Activated T-cell treated with anti-CD3 and anti-CD28 coated beads, Interleukin-2, amount 50 U/mL, for 72 hours (primary cell): ENCODE measurements around the gene TMEM267. TPM values are rescaled to one million over a fixed set of nuclear protein-coding genes. Genes with fewer than 3 reads are reported as not detected.
"Not testable (repeated sequence)": the region's sequence is repeated elsewhere in the genome, so short reads cannot be mapped to it uniquely, and the experiment has no call there.

Source experiments
- ATAC-seq, 2 donors: fragments of 150-1000 bp; cut with Tn5 transposase; replicated peaks in 1 of 2; 2 replicates each; pipeline ENCODE4 v1.10.0; 2021; ENCODE audit warnings: moderate library complexity in 2 of 2, mild to moderate bottlenecking in 1 of 2
- DNase-seq, 2 donors: peaks; one replicate each; pipeline ENCODE4 v3.0.0; 2021 to 2022; ENCODE audit warnings: mixed read lengths in 1 of 2
- H3K27ac Mint-ChIP-seq: one replicate; pipeline ENCODE4 v1.8.0; 2022; ENCODE audit warnings: mild to moderate bottlenecking, moderate library complexity, mixed read lengths
- H3K27me3 Mint-ChIP-seq: one replicate; pipeline ENCODE4 v1.8.0; 2022; ENCODE audit warnings: low read depth, mixed read lengths
- H3K36me3 Mint-ChIP-seq, 2 donors: one replicate each; pipeline ENCODE4 v1.8.0; 2022; ENCODE audit warnings: mixed read lengths in 2 of 2, mild to moderate bottlenecking in 1 of 2; ENCODE audit not compliant: insufficient read depth in 2 of 2
- H3K4me1 Mint-ChIP-seq: one replicate; pipeline ENCODE4 v1.8.0; 2022; ENCODE audit warnings: low read depth, mixed read lengths
- H3K4me3 Mint-ChIP-seq, 2 donors: one replicate each; pipeline ENCODE4 v1.8.0; 2022; ENCODE audit warnings: mild to moderate bottlenecking in 2 of 2, mixed read lengths in 2 of 2, moderate library complexity in 2 of 2
- H3K9me3 Mint-ChIP-seq, 2 donors: one replicate each; pipeline ENCODE4 v1.8.0; 2022; ENCODE audit warnings: mixed read lengths in 2 of 2
- total RNA-seq, 2 donors: library from RNA; stranded (reverse); gene quantifications; one replicate each; pipeline ENCODE4 v1.2.3, GENCODE V29; 2022

The TMEM267 gene
- total RNA-seq, 2 donors from 2014 or later = 30.7 to 35.5 TPM

DNA sequence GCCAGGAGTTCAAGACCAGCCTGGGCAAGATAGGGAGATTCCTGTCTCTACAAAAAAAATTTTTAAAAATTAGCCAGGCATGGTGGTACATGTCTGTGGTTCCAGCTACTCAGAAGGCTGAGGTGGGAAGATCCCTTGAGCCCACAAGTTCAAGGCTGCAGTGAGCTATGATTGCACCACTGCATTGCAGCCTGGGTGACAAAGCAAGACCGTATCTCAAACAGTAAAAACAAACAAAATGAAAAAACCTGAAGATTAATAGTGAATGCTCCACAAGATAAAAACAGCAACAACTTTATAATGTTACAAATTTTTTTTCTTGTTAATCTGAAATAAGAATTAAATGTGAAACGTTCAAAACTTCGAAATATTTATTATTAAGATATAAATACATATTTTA lies 2.7 kb upstream of the TMEM267 start:
- Mint-ChIP-seq H3K4me1 (peaks cover 41% of the 10 kb centered on the region), H3K4me3 (no peak overlapping the region), H3K36me3 (peaks cover 4 to 30% of the 10 kb centered on the region in 2 donors), H3K27ac (peak overlapping the region; percentile 99), H3K27me3 (no peaks in the 10 kb centered on the region), H3K9me3 (no peaks in the 10 kb centered on the region)
- ATAC-seq = no peak
- no peak for DNase-seq

DNA sequence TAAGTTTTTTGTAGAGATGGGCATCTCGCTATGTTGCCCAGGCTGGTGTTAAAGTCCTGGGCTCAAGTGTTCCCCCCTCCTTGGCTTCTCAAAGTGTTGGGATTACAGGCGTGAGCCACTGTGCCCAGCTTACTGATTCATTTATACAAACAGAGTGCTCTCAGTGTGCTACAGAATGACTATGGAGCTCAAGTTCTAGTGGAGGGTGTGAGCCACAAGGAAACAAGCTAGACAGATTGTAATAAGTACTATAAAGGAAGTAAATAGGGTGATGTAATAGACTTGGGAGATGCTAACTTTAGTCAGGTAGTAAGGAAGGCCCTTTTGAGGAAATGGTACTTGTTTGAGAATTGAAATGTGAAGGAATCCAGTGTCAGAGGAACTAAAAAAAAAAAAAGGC lies 1.7 kb upstream of the TMEM267 start:
- peak overlapping the region; percentile 99 for H3K27ac Mint-ChIP-seq
- H3K9me3 Mint-ChIP-seq = no peaks in the 10 kb centered on the region
- DNase-seq = peak in 1 of 2 donors; percentile 11
- peaks cover 4 to 28% of the 10 kb centered on the region in 2 donors for H3K36me3 Mint-ChIP-seq
- no peaks in the 10 kb centered on the region for H3K27me3 Mint-ChIP-seq
- peaks cover 45% of the 10 kb centered on the region for H3K4me1 Mint-ChIP-seq
- peak overlapping the region; percentile 90 to 98 for H3K4me3 Mint-ChIP-seq
- ATAC-seq = peak in 1 of 2 donors; percentile 21

DNA sequence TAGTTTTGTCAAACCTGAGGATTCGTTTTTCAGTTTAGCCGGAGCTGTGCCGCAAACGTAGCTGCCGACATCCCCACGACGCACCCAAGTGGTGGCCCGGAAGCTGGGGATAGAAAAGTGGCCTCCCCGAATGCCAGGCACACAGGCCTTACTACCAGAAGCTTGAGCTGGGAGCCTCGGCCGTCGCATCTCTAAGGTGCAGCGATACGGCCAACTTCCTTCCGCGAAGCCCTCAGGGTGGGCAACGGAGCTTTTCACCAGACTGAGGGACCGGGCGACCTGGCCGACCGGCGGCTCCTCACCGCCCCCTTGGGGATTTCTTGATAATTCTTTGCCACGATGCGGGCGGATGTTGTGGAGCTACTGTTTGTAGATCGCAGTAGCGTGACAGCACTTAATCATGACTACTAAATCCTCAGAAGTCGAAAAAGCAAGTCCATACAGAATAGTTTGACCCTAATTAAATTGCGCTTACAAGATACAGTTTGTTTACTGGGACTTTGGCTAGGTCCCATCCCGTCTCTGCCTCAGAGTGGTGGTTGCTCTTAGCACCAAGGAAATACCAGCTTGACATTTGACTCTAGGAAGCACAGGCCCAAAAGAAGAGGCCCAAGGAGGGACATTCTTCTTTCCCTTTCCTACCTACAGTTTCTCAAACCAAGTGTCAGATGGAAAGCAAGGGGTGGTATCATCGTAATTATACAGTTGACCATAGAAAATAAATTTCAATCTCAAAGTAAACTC lies 613 bp upstream of the TMEM267 start:
- peak; percentile 70 to 72 for ATAC-seq
- Mint-ChIP-seq H3K27ac (peak overlapping the region; percentile 99), H3K9me3 (no peaks in the 10 kb centered on the region), H3K27me3 (no peaks in the 10 kb centered on the region), H3K4me3 (peak overlapping the region; percentile 90 to 98), H3K36me3 (peaks cover 4 to 24% of the 10 kb centered on the region in 2 donors), H3K4me1 (peaks cover 54% of the 10 kb centered on the region)
- peak; percentile 91 for DNase-seq

DNA sequence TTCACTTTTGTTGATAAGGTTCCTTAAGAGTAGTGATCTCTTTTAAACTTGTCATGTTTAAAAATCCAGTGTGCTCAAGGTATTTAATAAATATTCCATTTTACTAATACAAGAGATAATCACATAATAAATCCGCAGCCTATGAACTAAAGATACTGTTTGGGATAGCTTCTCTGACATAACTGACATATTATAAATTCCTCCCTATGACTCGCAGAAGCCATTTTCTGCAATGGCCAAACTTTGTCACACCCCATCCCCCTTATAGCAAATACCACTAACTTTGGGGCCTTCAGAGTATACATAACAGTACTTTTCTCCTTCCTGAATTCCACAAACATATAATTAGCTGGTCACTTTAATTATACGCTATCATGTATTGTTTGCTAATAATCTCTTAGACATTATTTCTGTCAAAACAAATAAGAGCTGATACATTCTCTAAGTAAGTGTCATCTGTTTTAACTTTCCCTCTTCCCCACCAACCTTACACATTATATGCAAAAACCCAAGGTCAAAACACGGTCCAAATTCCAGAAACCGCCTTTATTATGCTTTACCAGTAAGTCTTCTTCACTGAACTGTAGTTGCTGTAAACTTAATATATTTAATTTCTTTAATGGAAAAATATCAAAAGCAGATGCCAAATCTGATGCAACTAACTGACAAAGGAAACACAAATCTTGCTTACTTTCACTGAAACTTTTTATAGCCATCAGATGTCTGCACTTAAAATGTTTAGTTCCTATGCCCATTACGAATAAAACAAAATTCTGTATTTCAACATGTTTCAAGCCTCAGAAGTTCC lies 971 bp downstream of the TMEM267 start:
- H3K9me3 Mint-ChIP-seq = no peaks in the 10 kb centered on the region

DNA sequence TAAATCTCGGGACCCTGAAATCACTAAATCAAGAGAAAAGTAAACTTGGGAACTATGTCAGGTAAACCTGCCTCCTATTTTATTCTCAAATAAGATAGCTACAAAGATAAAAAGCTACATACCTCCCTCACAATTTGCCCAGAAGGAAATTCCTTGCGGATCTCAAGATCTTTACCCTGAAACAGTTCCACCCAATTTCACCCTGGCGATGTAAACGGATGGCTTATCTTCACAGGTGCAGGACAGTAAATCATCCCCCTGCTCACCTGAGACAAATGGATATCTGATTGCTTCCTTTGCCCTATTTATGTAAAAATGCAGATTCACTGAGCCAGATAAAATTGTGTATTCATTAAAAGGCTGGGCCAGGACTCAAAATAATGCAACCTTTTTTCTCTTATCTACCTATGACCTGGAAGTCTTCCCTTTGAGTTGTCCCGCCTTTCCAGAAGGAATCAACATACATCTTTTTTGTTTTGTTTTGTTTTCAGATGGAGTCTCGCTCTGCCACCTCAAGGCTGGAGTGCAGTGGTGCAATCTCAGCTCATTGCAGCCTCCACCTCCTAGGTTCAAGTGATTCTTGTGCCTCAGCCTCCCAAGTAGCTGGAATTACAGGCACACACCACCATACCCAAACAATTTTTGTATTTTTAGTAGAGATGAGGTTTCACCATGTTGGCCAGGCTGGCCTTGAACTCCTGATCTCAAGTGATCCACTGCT lies 13.8 kb downstream of the TMEM267 start:
- H3K27ac Mint-ChIP-seq = no peak overlapping the region
- no peaks in the 10 kb centered on the region for H3K27me3 Mint-ChIP-seq
- H3K4me1 Mint-ChIP-seq = peaks cover 11% of the 10 kb centered on the region
- H3K9me3 Mint-ChIP-seq = peaks cover 16 to 19% of the 10 kb centered on the region in 2 donors
- no peak for DNase-seq
- ATAC-seq = no peak
- H3K36me3 Mint-ChIP-seq = peaks cover 41 to 71% of the 10 kb centered on the region in 2 donors
- H3K4me3 Mint-ChIP-seq = no peak overlapping the region

More for the DNA sequence above, 971 bp downstream of the TMEM267 start:
- H3K4me3 Mint-ChIP-seq = peak overlapping the region; percentile 90 to 98
- DNase-seq = peak in 1 of 2 donors; percentile 12
- peak overlapping the region; percentile 98 for H3K27ac Mint-ChIP-seq
- H3K36me3 Mint-ChIP-seq = peaks cover 4 to 30% of the 10 kb centered on the region in 2 donors
- ATAC-seq = no peak
- no peaks in the 10 kb centered on the region for H3K27me3 Mint-ChIP-seq
- H3K4me1 Mint-ChIP-seq = peaks cover 54% of the 10 kb centered on the region

DNA sequence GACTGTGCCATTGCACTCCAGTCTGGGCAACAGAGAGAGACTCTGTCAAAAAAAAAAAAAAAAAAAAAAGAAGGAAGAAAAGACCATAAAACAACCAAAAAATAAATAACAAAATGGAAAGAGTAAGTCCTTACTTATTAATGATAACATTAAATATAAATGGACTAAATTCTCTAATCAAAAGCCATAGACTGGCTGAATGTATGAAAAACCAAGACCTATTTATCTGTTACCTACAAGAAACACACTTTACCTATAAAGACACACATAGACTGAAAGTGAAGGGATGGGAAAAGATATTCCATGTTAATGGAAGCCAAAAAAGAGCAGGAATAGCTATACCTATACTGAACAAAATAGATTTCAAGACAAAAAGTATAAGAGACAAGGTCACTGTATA lies 16.6 kb downstream of the TMEM267 start:
- ATAC-seq = no peak
- H3K36me3 Mint-ChIP-seq = peaks cover 32 to 70% of the 10 kb centered on the region in 2 donors
- H3K27ac Mint-ChIP-seq = no peak overlapping the region
- no peak overlapping the region for H3K4me3 Mint-ChIP-seq
- no peak for DNase-seq
- H3K27me3 Mint-ChIP-seq = no peaks in the 10 kb centered on the region
- H3K9me3 Mint-ChIP-seq = peaks cover 12 to 15% of the 10 kb centered on the region in 2 donors
- H3K4me1 Mint-ChIP-seq = no peaks in the 10 kb centered on the region

DNA sequence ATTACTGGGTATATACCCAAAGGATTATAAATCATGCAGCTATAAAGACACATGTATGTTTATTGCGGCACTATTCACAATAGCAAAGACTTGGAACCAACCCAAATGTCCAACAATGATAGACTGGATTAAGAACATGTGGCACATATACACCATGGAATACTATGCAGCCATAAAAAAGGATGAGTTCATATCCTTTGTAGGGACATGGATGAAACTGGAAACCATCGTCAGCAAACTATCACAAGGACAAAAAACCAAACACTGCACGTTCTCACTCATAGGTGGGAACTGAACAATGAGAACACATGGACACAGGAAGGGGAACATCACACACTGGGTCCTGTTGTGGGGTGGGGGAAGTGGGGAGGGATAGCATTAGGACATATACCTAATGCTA lies 18.2 kb downstream of the TMEM267 start:
- H3K4me1 Mint-ChIP-seq, DNase-seq, H3K4me3 Mint-ChIP-seq, H3K27me3 Mint-ChIP-seq, ATAC-seq, H3K27ac Mint-ChIP-seq: not testable (repeated sequence)
- Mint-ChIP-seq H3K9me3 (peaks cover 12 to 15% of the 10 kb centered on the region in 2 donors), H3K36me3 (peaks cover 29 to 62% of the 10 kb centered on the region in 2 donors)

DNA sequence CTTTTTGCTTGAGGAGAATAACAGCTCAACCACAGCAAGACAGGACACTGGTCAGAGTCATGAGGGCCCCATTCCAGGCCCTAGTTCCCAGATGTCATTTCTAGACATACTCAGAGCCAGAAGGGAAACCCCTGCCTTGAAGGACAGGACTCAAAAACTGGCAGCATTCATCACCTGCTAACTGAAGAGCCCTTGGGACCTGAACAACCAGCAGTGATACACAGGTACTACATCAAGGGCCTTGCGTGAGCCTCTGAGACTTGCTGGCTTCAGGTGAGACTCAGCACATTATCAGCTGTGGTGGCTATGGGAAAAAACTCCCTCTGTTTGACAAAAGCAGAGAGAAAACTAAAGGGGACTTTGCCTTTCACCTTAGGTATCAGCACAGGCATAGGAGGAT lies 22.6 kb downstream of the TMEM267 start:
- Mint-ChIP-seq H3K4me3 (no peak overlapping the region), H3K4me1 (no peaks in the 10 kb centered on the region), H3K27ac (no peak overlapping the region), H3K27me3 (no peaks in the 10 kb centered on the region), H3K36me3 (peaks cover 17 to 53% of the 10 kb centered on the region in 2 donors), H3K9me3 (peaks cover 2 to 8% of the 10 kb centered on the region in 2 donors)
- ATAC-seq = no peak
- DNase-seq = no peak

DNA sequence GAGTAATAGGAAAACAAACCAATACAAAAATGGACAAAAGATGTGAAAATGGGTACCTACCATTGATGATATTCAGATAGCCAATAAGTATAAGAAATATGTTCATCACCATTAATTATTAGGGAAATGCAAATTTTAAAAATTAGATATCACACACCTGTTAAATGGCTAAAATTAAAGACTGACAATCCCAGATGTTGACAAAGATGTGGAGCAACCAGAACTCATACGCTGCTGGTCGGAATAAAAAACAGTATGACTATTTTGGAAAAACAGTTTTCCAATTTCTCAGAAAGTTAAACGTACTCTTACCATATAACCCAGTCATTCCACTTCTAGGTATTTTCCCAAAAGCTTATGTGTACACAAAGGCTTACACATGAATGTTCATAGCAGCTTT lies 27.1 kb downstream of the TMEM267 start:
- Mint-ChIP-seq H3K4me3 (no peak overlapping the region), H3K36me3 (peaks cover 11 to 48% of the 10 kb centered on the region in 2 donors), H3K27ac (no peak overlapping the region), H3K27me3 (no peaks in the 10 kb centered on the region), H3K4me1 (no peaks in the 10 kb centered on the region), H3K9me3 (peaks cover 2 to 8% of the 10 kb centered on the region in 2 donors)
- DNase-seq = no peak
- ATAC-seq = no peak

DNA sequence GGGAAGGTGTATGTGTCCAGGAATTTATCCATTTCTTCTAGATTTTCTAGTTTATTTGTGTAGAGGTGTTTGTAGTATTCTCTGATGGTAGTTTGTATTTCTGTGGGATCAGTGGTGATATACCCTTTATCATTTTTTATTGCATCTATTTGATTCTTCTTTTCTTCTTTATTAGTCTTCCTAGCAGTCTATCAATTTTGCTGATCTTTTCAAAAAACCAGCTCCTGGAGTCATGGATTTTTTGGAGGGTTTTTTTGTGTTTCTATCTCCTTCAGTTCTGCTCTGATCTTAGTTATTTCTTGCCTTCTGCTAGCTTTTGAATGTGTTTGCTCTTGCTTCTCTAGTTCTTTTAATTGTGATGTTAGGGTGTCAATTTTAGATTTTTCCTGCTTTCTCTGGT lies 42.1 kb downstream of the TMEM267 start:
- H3K27ac Mint-ChIP-seq = peak overlapping the region; percentile 14
- H3K4me3 Mint-ChIP-seq, H3K4me1 Mint-ChIP-seq, ATAC-seq, DNase-seq, H3K27me3 Mint-ChIP-seq: not testable (repeated sequence)
- H3K36me3 Mint-ChIP-seq = peaks cover 25 to 47% of the 10 kb centered on the region in 2 donors
- H3K9me3 Mint-ChIP-seq = peaks cover 25 to 32% of the 10 kb centered on the region in 2 donors

DNA sequence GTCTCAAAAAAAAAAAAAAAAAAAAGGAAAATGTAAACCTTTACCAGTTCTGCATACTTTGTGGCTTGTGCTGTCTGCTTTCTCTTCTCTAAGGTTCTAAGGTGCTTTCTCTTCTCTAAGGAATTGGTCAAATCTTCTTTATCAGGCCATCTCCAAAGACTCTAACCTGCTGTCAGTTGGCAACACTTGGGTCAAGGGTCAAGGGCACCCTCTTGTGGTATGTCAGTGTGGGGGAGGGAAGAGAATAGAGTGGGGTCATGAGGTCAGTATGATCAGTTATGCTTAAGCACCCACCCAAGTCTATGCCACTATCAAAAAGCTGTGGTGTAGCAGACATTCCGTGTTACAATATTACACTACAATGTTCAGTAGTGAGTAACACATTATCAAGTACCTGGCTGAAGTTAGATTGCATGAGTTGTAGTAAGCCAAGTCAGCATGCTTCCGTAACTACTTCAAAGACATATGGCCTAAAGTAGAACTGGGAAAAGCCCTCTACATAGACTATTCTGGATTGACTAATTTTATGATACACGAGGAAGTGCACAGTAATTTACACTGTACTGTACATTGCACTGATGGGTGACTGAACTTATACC lies 46.5 kb downstream of the TMEM267 start:
- peaks cover 18 to 24% of the 10 kb centered on the region in 2 donors for H3K9me3 Mint-ChIP-seq
- no peaks in the 10 kb centered on the region for H3K27me3 Mint-ChIP-seq
- ATAC-seq (peak; percentile 43 to 45), DNase-seq (no peak)
- no peak overlapping the region for H3K4me3 Mint-ChIP-seq
- peaks cover 13 to 22% of the 10 kb centered on the region in 2 donors for H3K36me3 Mint-ChIP-seq
- H3K27ac Mint-ChIP-seq = no peak overlapping the region
- no peaks in the 10 kb centered on the region for H3K4me1 Mint-ChIP-seq

DNA sequence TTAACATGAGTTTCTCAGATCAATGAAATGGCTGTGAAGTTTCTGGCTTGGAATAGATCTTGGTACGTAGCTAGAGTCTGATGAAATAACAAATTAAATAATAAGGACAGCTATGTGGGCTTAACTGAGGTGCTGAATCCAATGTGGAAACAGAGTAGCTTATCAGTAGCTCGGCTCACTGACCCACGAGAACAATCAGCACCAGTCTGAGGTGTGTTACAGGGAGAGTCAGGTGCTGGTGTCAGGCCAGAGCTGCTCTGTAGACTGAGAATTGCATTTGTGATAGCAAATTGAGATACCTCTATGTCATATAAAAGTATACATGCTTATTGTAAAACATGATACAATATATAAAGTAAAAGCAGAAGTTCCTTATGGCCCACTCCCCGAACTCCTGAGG lies 50.3 kb downstream of the TMEM267 start:
- DNase-seq (no peak), ATAC-seq (no peak)
- H3K36me3 Mint-ChIP-seq = peaks cover 5 to 9% of the 10 kb centered on the region in 2 donors
- no peaks in the 10 kb centered on the region for H3K27me3 Mint-ChIP-seq
- H3K27ac Mint-ChIP-seq = no peak overlapping the region
- no peak overlapping the region for H3K4me3 Mint-ChIP-seq
- no peaks in the 10 kb centered on the region for H3K4me1 Mint-ChIP-seq
- H3K9me3 Mint-ChIP-seq = peaks cover 8% of the 10 kb centered on the region in 2 donors
